Hematopoietic multipotent progenitor cell treated with erythropoietin and hydrocortisone succinate and interleukin-3 and kit ligand, for 6 days (in vitro differentiated cells): Measurements from ENCODE around the gene REV3L.
"Not testable (repeated sequence)": the region's sequence is repeated elsewhere in the genome, so short reads cannot be mapped to it uniquely, and the experiment has no call there.

Experiments used
- DNase-seq: peaks from one replicate; pipeline ENCODE4 v3.0.0-alpha.2; 2015

The REV3L gene

DNA sequence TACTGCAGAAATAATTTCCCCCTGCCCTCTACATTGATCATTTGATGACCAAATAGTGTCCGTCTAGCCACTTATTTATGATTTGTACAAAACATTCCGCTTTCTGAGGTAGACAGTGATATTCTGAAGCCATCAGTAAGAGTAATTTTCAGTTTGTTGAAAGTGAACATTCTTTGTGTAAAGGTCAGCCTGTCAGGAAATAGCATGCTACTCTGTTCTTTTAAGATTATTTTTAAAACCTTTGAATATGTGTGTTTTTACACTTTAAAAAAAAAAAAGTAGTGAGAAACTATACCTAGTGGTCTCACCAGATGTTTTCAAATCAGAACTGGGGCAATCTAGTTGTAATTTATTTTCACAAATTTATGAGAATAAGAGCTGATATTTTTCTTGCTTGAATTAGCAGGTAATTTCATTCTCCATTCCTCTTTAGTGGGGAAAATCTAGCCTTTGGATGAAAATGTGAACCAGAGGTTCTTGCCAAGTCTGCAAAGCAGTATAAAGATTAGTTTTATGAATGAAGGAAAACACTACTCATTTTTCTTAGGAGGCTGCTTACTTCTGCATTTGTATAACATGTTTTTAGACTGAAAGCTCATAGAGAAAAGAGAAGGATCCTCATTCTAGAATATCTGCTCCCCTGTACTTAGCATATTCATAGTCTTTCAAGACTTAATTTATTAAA, 12.1 kb upstream of the REV3L start:
- DNase-seq, result no peak

GRCh38 chr6:111492499-111492898, 9.5 kb upstream of the REV3L start:
- DNase-seq, result no peak

- no peak for DNase-seq
Measured at GRCh38 chr6:111490067-111490466, 7.0 kb upstream of the REV3L start.

- DNase-seq, result no peak
Measured at GRCh38 chr6:111487661-111488060, 4.6 kb upstream of the REV3L start.

GRCh38 chr6:111486921-111487320, 3.9 kb upstream of the REV3L start:
- no peak for DNase-seq

DNA sequence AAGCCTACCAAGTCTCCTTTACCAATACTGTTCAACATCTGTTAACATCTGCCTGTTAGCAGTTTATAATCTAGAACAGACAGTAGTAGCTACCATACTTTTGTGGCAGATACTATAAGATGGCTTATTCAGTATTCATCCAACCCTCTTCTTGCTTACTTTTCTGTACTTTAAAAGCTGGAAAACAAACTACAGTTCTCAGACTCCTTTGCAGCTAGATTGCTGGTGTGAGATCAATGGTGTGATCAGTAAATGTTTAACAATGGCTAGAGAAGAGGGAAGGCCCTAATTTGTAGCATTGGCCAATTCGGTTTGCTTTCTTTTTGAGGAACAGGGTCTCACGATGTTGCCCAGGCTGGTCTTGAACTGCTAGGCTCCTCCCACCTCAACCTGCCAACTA, 3.5 kb upstream of the REV3L start:
- no peak for DNase-seq

GRCh38 chr6:111485342-111485741, 2.3 kb upstream of the REV3L start:
- no peak for DNase-seq

GRCh38 chr6:111484633-111484930, 1.6 kb upstream of the REV3L start:
- no peak for DNase-seq

- peak; percentile 95 for DNase-seq
Measured at GRCh38 chr6:111483736-111484632, 966 bp upstream of the REV3L start.

DNA sequence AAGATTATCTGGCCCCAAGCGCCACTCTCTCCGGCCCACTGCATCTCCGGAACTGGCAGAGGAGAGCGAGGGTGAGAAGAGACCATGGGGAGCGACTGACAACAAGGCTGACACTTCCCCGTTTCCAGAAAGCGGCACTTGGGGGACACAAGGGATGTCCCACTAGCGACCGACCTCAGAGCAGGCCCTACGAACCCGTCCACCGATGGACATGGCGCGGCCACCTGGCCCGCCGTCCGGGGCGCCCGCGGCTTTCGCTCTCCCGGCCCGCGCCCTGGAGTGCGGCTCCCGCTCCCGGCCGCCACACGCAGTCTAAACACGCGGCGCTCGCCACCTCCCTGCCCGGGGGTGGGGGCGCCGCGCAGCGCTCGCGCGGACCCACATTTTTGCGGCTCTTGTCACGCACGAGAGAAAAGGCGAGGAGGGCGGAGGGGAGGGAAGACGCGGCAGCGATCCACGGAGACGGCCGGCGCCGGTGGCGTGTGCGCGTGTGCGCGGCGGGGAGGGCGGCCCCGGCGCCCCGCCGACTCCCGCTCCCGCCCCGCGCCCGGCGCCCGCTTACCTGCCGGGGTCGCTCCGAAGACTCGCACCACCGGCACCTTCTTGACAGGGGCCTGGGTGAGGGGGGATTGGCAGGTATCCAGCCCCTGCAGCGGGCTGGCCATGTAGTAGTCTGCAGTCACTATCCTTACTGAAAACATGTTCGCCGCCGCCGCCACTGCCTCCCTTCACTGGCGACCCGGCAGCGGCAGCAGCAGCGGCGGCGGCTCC, 645 bp downstream of the REV3L start:
- peak; percentile 69 for DNase-seq

DNA sequence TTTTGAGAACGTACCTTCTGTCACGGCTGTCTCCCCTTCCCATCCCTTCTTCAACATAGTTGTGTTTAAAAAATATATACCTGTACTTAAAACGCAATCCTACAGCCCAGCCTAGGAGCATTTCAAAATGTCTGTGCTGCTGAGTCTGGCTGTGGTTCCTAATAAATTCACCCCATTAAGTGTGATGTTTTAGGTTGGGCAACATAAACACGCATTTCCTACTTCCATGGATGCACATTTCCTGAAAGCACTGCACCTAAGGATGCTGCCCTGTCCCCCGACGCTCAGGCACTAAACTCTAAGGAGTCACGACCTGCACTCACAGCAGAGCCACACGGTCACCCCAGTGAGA, 1.2 kb downstream of the REV3L start:
- no peak for DNase-seq

DNA sequence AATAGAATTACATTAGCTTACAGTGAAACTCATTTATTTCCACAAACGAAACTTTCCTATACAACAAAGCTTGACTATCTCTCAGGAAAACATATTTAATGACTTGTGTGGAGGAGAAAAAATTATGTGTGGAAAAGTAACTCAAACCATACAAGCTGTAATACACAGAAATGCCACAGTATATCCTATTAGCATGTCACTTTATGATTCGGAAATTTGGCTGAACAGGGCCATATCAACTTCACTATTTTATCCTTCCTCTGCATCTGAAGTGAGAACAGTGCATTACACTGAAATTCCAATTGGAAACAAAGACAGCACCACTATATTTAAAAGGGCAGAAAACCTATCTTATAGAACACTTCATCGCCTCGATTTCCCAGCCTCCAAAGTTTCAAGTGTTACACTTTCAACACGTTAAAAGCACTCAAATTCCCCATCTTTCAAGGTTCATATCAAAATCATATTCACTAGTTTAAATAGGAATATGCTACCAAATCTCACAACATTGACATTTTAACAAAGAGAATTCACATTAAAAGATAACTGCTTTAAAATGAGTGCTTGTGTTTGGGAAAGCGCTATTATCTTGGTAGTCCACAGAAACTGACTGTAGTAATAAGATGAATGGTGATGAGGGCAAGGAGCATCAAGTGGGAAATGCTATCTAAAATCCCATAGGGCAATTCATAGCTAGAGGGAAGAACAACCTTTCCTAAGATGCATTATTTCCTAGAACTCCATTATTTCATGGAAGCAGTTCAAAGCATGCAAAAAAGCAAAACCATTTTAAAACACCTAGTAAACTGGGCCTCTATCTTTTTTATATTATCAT, 1.8 kb downstream of the REV3L start:
- peak; percentile 52 for DNase-seq

GRCh38 chr6:111478749-111479148, 4.3 kb downstream of the REV3L start:
- peak; percentile 80 for DNase-seq

GRCh38 chr6:111478064-111478476, 4.9 kb downstream of the REV3L start:
- DNase-seq, result no peak

DNA sequence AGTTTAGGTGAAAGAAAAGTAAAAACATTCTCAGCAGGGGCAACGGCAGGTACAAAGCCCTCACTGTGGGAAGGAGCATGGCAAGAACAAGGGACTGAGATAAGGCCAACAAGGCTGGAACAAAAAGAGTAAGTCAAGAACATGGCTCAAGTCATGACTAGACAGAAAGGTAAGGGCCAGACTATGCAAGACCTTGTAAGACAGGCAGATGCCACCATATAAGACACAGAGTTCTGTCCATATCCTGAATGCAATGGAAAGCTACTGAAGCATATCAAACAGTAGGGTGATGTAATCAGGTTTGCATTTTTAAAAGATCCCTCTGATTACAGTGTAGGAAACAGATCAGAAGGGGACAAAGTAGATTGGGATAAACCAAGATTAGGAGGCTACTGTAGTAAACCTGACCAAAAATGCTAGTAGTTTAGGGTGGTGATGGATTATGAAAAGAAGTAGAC, 5.5 kb downstream of the REV3L start:
- no peak for DNase-seq

DNA sequence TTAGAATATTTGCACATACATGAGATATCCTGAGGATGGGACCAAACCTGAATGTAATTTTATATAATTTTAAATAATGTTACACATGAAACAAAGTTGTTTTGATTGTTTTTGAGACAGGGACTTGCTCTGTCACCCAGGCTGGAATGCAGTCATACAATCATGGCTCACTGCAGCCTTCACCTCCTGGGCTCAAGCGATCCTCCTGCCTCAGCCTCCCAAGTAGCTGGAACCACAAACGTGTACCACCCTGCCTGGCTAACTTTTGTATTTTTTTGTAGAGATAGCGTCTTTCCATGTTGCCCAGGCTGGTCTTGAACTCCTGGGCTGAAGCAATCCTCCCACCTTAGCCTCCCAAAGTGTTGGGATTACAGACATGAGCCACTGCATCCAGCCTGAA, 7.0 kb downstream of the REV3L start:
- not testable (repeated sequence) for DNase-seq

GRCh38 chr6:111474771-111475170, 8.2 kb downstream of the REV3L start:
- no peak for DNase-seq

GRCh38 chr6:111474106-111474505, 8.9 kb downstream of the REV3L start:
- DNase-seq, result no peak

DNA sequence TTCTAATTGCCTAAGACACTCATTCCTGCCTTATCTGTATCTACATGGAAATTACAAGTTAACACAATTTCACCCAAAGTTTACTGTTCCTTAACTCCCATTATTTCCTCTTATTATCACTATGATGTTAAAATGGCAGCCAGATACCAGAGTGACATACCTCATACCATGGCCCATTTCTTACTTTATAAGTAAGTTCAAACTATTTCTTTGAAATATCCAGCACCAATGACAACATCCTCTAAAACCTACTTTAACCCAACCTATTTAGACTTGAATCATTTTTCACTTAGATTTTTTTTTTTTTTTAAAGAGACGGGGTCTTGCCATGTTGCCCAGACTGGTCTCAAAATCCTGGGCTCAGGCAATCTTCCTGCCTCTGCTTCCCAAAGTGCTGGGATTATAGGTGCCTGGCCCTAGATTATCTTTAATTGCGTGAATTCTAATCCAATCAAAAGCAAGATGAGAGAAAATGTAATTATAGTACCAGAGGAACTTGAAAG, 10.0 kb downstream of the REV3L start:
- no peak for DNase-seq

DNA sequence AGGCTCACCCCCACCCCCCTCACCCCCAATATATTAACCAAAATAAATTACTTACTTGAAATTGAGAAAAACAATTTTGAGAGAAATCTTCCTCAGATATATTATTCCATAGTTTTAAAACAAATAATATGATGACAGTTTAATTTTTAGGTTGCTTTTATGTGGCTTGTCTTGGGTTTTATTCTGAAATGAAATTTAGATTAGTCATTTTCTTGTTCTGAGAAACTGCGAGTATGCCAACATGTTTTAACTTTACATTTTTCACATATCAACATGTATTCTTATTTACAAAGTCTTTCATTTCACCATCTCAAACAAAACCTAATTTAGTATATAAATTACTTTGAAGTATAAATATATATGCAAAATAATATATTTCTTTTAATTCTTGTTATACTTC, 11.1 kb downstream of the REV3L start:
- DNase-seq, result no peak

GRCh38 chr6:111471533-111471932, 11.5 kb downstream of the REV3L start:
- no peak for DNase-seq

DNA sequence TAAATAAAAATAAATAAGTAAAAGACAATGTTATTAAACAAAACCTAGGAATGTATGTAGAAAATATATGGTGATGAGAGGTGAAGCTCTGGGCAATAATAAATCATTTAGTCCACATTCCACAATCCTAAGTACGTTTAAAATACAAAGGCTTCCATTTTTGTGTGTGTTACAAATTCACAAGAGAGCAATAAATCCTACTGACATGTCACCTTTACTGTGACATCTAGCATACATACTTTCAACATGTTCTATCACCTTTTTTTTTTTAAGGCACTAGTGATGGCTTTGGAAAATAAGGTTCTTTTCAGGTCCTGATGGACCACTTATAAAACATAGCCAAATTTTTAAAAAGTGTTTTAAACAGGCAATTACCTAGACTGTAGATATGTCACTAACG, 12.0 kb downstream of the REV3L start:
- no peak for DNase-seq

GRCh38 chr6:111469543-111469942, 13.5 kb downstream of the REV3L start:
- DNase-seq, result no peak
